GM23338 (cell line): ENCODE results near the gene TIPRL. TPM values are rescaled to one million over a fixed set of nuclear protein-coding genes. Genes with fewer than 3 reads are reported as not detected.

Source experiments
- EZH2 ChIP-seq: fragments of 200-600 bp; sonication (generic); IDR thresholded peaks from one replicate; pipeline ENCODE4 v1.8.0; 2017; ENCODE audit warnings: antibody characterized with exemption, mild to moderate bottlenecking, low read depth; ENCODE audit not compliant: unreplicated experiment
- JUNB ChIP-seq: IDR thresholded peaks from one replicate; pipeline ENCODE4 v1.6.1; 2016; ENCODE audit warnings: antibody characterized with exemption; ENCODE audit not compliant: unreplicated experiment
- REST ChIP-seq: IDR thresholded peaks from one replicate; pipeline ENCODE4 v1.6.1; 2018; ENCODE audit warnings: antibody characterized with exemption; ENCODE audit not compliant: unreplicated experiment
- STAT1 ChIP-seq: IDR thresholded peaks from one replicate; pipeline ENCODE4 v1.6.1; 2016; ENCODE audit warnings: antibody characterized with exemption; ENCODE audit not compliant: unreplicated experiment
- ZNF114 ChIP-seq: fragments of 250-450 bp; sonication (Bioruptor Pico); IDR thresholded peaks from 2 replicates; pipeline ENCODE4 v1.5.0; 2020; ENCODE audit warnings: mild to moderate bottlenecking, moderate library complexity
- ZNF462 ChIP-seq: fragments of 250-450 bp; sonication (Bioruptor Pico); IDR thresholded peaks from 2 replicates; pipeline ENCODE4 v1.5.0; 2020; ENCODE audit warnings: mild to moderate bottlenecking, moderate library complexity
- polyA plus RNA-seq: library from polyadenylated mRNA; unstranded; fragments of >200 nt; fragmentation: Nextera tagmentation; extraction: Ambion mirVana; gene quantifications from 2 replicates; pipeline ENCODE4 v1.2.1, GENCODE V29; 2016
- total RNA-seq: library from RNA; depleted of rRNA; stranded (reverse); fragments of >200 nt; shearing (Covaris generic); gene quantifications from 2 replicates; pipeline ENCODE4 v1.2.3, GENCODE V29; 2014
- TF ChIP-seq, protein P1 (sequence below), 2 experiments: fragments of 200-600 bp in 1 of 2; sonication (generic) in 1 of 2; conservative IDR thresholded peaks; 2 replicates each; pipeline versions ENCODE4 v1.5.1 to v1.6.1; 2016 to 2017; ENCODE audit warnings: antibody characterized with exemption in 2 of 2, low read depth in 2 of 2, mild to moderate bottlenecking in 2 of 2, moderate library complexity in 1 of 2

Gene TIPRL
- total and polyA plus RNA-seq, 2 experiments from 2014 or later, result 15.9 to 32.0 TPM

- TF ChIP-seq ZNF462 (CRISPR knock-in tag) (no peak), REST (no peak), ZNF114 (CRISPR knock-in tag) (no peak), JUNB (no peak), STAT1 (no peak), EZH2 (no peak)
- TF ChIP-seq, protein P1, sequence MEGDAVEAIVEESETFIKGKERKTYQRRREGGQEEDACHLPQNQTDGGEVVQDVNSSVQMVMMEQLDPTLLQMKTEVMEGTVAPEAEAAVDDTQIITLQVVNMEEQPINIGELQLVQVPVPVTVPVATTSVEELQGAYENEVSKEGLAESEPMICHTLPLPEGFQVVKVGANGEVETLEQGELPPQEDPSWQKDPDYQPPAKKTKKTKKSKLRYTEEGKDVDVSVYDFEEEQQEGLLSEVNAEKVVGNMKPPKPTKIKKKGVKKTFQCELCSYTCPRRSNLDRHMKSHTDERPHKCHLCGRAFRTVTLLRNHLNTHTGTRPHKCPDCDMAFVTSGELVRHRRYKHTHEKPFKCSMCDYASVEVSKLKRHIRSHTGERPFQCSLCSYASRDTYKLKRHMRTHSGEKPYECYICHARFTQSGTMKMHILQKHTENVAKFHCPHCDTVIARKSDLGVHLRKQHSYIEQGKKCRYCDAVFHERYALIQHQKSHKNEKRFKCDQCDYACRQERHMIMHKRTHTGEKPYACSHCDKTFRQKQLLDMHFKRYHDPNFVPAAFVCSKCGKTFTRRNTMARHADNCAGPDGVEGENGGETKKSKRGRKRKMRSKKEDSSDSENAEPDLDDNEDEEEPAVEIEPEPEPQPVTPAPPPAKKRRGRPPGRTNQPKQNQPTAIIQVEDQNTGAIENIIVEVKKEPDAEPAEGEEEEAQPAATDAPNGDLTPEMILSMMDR (conservative IDR thresholded peaks at IDR 0.05; ENCODE audit: low read depth in 2 of 2), result no peak
These were observed 65.0 kb downstream of the TIPRL start (continued) for GRCh38 chr1:168243636-168244212.
